Ovary (tissue), 9 donors: ENCODE data around the gene CBX3. TPM values are rescaled to one million over a fixed set of nuclear protein-coding genes. Genes with fewer than 3 reads are reported as not detected.

Experiments
- DNase-seq, 5 donors: peaks; one replicate each; pipeline ENCODE4 v3.0.0-alpha.2; 2019 to 2020
- H3K27ac ChIP-seq, 2 donors: fragments of 200-600 bp; one replicate each; pipeline versions ENCODE4 v1.5.1 to v1.8.0; 2019 to 2022
- H3K27me3 ChIP-seq: fragments of 200-600 bp; one replicate; pipeline ENCODE4 v1.8.0; 2022
- H3K36me3 ChIP-seq: fragments of 200-600 bp; sonication (generic); one replicate; pipeline ENCODE4 v1.5.1; 2019
- H3K4me1 ChIP-seq: one replicate; pipeline ENCODE4 v1.8.1; 2013; ENCODE audit warnings: mild to moderate bottlenecking, moderate library complexity; ENCODE audit not compliant: insufficient read depth
- H3K4me3 ChIP-seq: fragments of 200-600 bp; sonication (generic); one replicate; pipeline ENCODE4 v1.5.1; 2017
- H3K9me3 ChIP-seq, 2 donors: fragments of 200-600 bp in 1 of 2; sonication (generic) in 1 of 2; one replicate each; pipeline versions ENCODE4 v1.5.1 to v1.8.1; 2013 to 2019; ENCODE audit warnings: mild to moderate bottlenecking in 1 of 2, moderate library complexity in 1 of 2
- CTCF ChIP-seq, 3 donors: fragments of 450-650 bp in 2 of 3; fragments of 200-600 bp in 1 of 3; IDR thresholded peaks; one replicate each; pipeline versions ENCODE4 v1.5.1 to v1.8.0; 2016 to 2022; ENCODE audit warnings: antibody characterized with exemption in 3 of 3, mild to moderate bottlenecking in 1 of 3
- EP300 ChIP-seq: sonication (generic); formaldehyde crosslinking; IDR thresholded peaks from one replicate; pipeline ENCODE4 v1.6.1; 2017; ENCODE audit warnings: antibody characterized with exemption
- POLR2A ChIP-seq: fragments of 450-650 bp; IDR thresholded peaks from one replicate; pipeline ENCODE4 v1.6.1; 2017; ENCODE audit warnings: antibody characterized with exemption, mild to moderate bottlenecking, moderate library complexity
- WGBS, 3 donors: extraction: QIAGEN DNeasy Blood & Tissue Kit in 1 of 3; methylation state at CpG; one replicate each; pipeline versions ENCODE4 v1.1.5 to v1.1.7; 2013 to 2017; 5-methylcytosine and 5-hydroxymethylcytosine counted together
- intact Hi-C, 4 donors: fragments of 100-400 bp; cut with DNase I; formaldehyde crosslinking; loops; one replicate each; pipeline versions ENCODE4 v1.11.0 to v1.15.1; 2022 to 2023
- polyA plus RNA-seq, 2 donors: library from polyadenylated mRNA; stranded (reverse); fragments of 200-250 nt in 1 of 2; fragments of 350-450 nt in 1 of 2; fragmentation: Illumina TruSeq in 1 of 2; extraction: RNeasy Lipid Tissue Mini Kit (QIAGEN cat#74804) in 1 of 2; gene quantifications; one replicate each; pipeline ENCODE4 v1.2.3, GENCODE V29; 2013 to 2014
- total RNA-seq, 7 donors: library from RNA; depleted of rRNA in 2 of 7; stranded (reverse); fragments of >200 nt in 2 of 7; fragmentation: NEBNext Ultra II Directional in 3 of 7; extraction: Animal tissue kit (Norgen Biotek cat#: 25700) in 3 of 7; gene quantifications; one replicate each; pipeline versions ENCODE4 v1.1.0 to v1.2.4, GENCODE V29; 2016 to 2023
- donor health status: DM: no; HTN: no; CAD: no; lungs with moderate emphysema.
- donor health status: DM: no; HTN: no; CAD: no.
- donor health status: Bipolar disorder and iron deficiency.
- donor health status: DM: yes; HTN: yes; CAD: no.
- donor health status: DM: no; HTN: no; CAD: no.
- donor health status: DM: yes; HTN: yes; CAD: no.

CBX3 gene
- total and polyA plus RNA-seq, 9 donors, result 71.7 to 133 (median 92.0) TPM

- no peak for DNase-seq
- Histone ChIP-seq H3K4me1 (no peaks in the 10 kb centered on the region), H3K27me3 (no peaks in the 10 kb centered on the region), H3K27ac (no peak overlapping the region), H3K4me3 (no peak overlapping the region), H3K36me3 (no peaks in the 10 kb centered on the region), H3K9me3 (no peaks in the 10 kb centered on the region)
- TF ChIP-seq CTCF (IDR thresholded peaks at IDR 0.05), result no peak
- no peak for TF ChIP-seq EP300
- no peak for TF ChIP-seq POLR2A
- intact Hi-C loops, result no loop called here
- 74 to 76% (median 74%) methylated on average over 15 of the region's 15 CpGs for WGBS, 3 donors
These were observed 47.4 kb upstream of the CBX3 start for GRCh38 chr7:26153823-26154783.

GRCh38 chr7:26155531-26156375, 45.8 kb upstream of the CBX3 start:
- no peaks in the 10 kb centered on the region for H3K27me3 ChIP-seq
- DNase-seq, result no peak
- no peak overlapping the region for H3K4me3 ChIP-seq
- intact Hi-C loops, result no loop called here
- TF ChIP-seq EP300 (no peak), CTCF (IDR thresholded peaks at IDR 0.05) (no peak)
- 46 to 53% (median 52%) methylated on average over 8 of the region's 8 CpGs for WGBS, 3 donors
- H3K36me3 ChIP-seq, result no peaks in the 10 kb centered on the region
- H3K4me1 ChIP-seq, result no peaks in the 10 kb centered on the region
- H3K9me3 ChIP-seq, result no peaks in the 10 kb centered on the region
- no peak overlapping the region for H3K27ac ChIP-seq

- H3K4me3 ChIP-seq, result no peak overlapping the region
- no peaks in the 10 kb centered on the region for H3K4me1 ChIP-seq
- intact Hi-C loops, result no loop called here
- no peak overlapping the region for H3K27ac ChIP-seq
- H3K36me3 ChIP-seq, result no peaks in the 10 kb centered on the region
- WGBS, 3 donors, result 75 to 79% (median 77%) methylated on average over 20 of the region's 20 CpGs
- TF ChIP-seq CTCF (IDR thresholded peaks at IDR 0.05), result no peak
- TF ChIP-seq POLR2A, result no peak
- no peak for TF ChIP-seq EP300
- no peaks in the 10 kb centered on the region for H3K9me3 ChIP-seq
- H3K27me3 ChIP-seq, result no peaks in the 10 kb centered on the region
- no peak for DNase-seq
These were observed 44.8 kb upstream of the CBX3 start for GRCh38 chr7:26156451-26157420.
